Stimulated activated CD8-positive, alpha-beta memory T cell treated with anti-CD3 and anti-CD28 coated beads, Interleukin-12 subunit alpha, Interleukin-12 subunit beta, amount 100 ng/mL, for 24 hours (primary cell): ENCODE results near the gene TBC1D10B.
A peak's percentile ranks its signal among the peaks of the same experiment; 100 is the strongest.
"Not testable (repeated sequence)": the region's sequence is repeated elsewhere in the genome, so short reads cannot be mapped to it uniquely, and the experiment has no call there.

Source experiments
- DNase-seq: peaks from one replicate; pipeline ENCODE4 v3.0.0-alpha.2; 2020; ENCODE audit errors: extremely low read depth

TBC1D10B gene

DNA sequence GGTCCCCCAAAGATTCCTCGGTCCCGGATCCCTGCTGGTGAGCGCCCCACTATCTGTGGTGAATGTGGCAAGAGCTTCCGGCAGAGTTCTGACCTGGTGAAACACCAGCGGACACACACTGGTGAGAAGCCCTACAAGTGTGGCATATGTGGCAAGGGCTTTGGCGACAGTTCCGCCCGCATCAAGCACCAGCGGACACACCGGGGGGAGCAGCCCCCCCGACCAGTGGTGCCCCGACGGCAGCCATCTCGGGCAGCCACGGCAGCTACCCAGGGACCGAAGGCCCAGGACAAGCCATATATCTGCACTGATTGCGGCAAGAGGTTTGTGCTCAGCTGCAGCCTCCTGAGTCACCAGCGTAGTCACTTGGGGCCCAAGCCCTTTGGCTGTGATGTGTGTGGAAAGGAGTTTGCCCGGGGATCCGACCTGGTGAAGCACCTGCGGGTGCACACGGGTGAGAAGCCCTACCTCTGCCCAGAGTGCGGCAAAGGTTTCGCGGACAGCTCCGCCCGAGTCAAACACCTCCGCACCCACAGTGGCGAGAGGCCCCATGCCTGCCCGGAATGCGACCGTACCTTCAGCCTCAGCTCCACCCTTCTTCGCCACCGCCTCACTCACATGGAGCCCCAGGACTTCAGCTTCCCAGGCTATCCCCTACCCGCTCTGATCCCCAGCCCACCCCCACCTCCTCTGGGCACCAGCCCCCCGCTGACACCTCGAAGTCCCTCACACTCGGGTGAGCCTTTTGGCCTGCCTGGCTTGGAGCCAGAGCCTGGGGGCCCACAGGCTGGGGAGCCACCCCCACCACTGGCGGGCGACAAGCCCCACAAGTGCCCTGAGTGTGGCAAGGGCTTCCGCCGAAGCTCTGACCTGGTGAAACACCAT, 27.7 kb upstream of the TBC1D10B start:
- DNase-seq = no peak

DNA sequence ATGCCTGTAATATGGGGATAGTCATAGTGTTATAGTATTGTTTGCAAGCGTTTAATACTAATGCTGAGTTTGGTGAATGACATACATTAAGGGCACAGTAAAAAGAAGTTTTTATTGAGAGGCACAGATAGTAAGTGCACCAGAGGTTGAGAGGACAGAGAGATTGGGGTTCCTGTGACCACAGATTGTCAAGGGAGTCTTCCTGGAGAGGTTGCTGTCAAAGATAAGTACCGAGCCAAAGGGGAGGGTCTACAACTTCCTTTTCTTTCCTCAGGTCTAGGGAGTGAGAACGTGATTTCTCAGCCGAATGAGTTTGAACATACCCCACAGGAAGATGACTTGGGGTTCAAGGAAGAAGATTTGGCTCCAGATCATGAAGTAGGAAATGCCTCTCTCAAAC, 26.8 kb upstream of the TBC1D10B start:
- DNase-seq = no peak

DNA sequence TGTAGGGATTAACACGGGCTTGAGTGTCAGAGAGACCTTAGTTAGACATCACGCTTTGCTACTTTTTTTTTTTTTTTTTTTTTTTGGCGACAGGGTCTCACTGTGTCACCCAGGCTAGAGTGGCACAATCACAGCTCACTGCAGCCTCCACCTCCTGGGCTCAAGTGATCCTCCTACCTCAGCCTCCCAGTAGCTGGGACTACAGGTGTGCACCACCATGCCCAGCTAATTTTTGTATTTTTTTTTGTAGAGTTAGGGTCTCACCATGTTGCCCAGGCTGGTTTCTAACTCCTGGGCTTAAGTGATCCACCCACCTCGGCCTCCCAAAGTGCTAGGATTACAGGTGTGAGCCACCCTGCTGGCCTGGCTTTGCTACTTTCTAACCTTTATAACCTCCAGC, 26.3 kb upstream of the TBC1D10B start:
- DNase-seq = not testable (repeated sequence)

DNA sequence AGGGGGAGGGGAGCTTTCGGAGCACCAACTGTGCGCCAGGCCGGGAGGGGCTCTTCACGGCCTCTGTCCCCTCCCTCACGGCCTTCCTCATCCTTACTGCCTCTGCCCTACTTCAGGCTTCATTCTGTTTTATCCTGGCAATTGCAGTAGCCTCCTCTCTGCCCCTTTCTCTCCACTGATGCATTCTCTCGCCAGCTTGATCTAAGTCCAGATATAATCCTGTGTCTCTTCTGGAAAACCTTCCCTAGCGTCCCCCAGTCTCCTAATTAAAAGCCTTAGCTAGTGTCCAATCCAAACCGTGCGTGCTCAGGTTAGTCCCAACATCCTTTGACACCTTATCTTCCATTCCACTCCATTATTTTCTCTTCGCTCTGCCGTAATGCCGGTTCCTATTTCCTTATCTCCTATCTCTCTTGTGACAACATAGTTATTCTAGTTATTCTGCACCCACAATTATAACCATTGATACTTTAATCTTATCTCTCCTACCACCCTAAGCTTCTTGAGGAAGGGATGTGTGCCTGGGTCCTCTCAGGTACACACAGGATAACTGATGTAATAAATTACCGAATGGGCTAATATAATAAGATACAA, 25.8 kb upstream of the TBC1D10B start:
- no peak for DNase-seq

DNA sequence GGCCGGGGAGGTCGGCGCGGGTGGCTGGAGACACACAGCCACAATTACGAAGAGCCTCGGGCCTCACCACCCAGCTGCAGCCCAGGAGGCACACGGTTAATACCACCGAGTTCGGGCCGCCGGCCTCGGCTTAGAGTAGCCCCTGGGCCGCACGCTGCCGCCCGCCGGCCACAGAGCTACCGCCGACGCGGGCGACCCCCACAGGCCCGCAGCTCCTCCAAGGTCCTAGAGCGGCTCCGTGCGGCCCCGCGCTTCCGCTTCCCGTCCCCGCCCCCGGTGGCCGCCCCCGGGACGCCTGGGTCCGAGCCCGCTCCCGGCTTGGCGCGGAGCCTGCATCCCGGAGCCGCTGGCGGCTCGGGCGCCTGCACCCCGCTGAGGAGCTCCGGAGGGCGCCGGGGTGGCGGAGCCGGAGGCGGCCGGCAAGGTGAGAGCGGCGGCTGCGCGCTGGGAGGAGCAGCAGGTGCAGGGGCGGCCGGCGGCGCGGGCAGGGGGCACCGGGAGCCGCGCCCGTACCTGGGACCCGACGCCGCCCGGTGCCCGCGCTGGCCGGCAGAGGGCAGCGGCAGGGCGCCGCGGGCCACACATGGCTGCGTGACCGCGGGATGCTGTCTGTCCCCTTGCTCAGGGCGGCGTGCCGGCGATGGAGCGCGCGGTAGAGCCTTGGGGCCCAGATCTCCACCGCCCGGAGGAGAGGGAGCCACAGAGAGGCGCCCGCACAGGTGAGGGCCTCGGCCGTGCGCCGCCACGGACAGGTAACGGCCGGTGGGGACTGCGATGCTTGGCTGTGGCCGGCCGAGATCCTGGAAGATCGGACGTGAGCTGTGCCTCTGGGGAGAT, 25.1 kb upstream of the TBC1D10B start, which contains the start of gene ZNF48:
ZNF48 (plus strand) TSS at position 266 of the 837 bp plus-strand sequence; CDS start at position 641, 375 bp downstream.
- DNase-seq = no peak

DNA sequence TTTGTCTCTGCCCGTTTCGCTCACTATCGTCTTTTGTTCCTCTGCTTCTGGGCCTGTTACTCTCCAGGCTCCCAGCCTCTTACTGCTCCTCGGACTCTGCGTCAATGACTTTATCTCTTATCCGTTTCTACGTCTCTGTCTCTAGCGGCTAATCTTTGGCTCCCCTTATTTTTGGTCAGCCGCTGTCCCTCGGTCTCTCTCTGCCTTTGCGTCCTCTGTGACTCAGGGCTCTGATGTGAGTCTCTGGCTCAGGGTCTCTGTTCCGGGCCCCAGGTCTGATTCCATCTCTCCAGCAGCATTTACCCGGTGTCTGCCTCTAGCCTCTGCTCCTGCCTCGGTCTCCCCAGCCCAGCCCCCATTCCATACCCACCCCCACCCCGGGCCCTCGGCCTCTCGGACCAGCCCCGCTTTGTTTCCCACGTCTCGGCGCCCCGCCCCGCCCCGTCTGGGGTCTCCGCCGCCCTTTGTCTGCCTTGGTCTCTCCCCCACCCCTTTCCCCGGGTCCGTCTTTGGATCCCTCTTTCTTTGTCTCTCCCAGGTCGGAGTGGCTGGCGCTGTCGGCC, 24.4 kb upstream of the TBC1D10B start:
- no peak for DNase-seq

DNA sequence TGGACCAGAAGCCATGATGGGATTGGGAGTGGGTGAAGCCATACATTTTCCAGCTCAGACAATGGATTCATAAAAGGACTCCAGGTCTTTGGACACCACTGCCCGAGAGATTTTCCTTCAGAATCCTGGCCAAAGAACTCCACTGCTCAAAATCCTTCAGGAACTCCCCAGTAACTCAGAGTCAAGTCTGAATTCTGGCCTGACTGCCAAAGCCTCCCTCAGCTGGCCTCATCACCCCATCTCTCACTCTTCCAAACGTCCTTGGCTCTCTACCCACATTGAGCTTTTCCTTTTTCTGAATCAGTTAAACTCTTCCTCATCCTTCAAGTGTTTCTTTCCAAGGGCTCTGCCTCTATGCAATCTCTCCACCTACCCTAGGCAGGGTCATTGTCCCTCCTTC, 13.2 kb upstream of the TBC1D10B start:
- DNase-seq = no peak

DNA sequence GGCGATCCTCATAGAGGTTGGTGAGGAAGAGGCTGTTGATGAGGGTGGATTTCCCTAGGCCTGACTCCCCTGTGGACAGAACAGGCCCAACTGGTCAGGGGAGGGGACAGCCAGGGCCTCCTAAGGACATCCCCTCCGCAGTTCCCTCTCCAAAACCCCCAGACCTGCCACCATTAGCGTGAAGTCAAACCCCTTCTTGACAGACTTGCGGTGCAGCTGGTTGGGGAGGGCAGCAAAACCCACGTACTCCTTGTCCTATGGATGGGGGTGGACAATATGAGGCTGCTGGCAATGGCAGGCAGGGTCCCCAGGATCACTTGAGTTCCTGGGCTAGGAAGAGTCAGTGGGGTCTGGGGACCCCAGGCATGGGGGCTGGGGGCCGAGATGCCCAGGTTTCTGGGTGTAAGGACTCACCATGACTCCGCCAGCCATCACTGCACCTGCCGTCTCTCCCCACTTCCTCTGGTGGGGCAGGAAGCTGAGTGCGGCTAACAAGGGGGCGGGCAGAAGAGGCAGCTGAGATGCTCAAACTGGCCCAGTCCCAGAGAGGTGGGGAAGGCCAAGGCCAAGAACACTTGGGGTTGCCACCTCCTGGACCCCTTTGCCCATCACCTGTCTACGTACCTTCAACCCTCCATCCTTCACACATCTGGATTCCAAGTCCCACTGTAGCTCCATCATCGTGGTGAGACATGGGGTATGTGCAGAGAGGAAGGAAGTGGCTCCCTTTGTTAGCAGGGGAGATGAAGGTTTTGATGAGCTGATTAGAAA, 12.0 kb upstream of the TBC1D10B start, which contains the start of gene SEPTIN1:
SEPTIN1 (minus strand) TSS at position 451 of the 771 bp plus-strand sequence; CDS start at position 432, 19 bp downstream.
- no peak for DNase-seq

DNA sequence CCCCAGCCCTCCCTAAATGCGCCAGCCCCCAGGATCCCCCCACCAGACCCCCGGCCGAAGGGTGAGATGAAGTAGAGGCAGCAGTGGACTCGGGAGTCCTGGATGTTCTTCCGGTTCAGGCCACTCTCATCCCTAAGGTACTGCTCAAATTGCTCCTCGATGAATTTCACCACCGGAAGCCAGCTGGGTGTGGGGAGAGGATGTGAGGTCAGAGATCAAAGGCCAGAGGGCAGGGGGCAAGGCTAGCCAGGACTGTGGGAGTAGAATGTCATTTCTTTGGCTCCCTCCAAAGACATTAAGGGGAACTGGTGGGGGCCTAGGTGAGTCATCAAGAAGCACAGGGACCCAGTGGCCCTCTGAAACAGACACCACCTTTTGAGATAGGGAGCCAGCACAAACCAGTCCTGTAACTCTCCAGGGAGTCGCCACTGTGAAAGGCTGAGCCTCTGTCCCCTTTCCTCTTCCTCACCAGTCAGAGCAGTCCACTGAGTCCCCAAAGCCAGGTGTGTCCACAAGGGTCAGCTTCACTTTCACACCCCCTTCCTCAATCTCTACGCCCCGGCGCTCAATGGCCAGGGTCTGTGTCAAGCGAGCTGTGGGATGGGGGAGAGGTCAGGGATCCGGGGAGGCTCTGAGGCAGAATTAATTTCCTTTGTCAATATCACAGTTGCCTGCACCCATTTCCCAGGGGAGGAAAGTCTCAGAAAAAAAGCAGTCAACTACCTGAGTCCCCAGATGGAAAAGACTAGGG, 11.2 kb upstream of the TBC1D10B start:
- no peak for DNase-seq

DNA sequence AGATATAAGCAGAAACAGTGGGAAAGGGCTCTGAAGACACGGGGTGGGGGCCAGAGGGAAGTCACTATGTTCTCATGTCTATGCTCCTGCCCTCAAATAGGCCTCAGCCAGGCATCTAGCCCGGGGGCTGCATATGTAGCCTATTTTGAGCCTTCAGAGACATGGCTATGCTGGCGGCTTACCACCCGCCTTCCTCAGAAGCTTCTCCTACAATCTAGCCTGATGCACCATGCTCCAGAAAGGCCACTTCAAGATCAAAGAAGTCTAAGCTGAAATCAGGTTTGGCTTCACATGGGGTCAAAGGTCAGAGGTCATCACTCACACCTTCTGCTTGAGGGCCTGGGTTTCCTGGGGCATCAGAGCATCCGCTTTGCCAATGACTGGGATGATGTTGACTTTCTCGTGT, 10.5 kb upstream of the TBC1D10B start:
- DNase-seq = no peak

DNA sequence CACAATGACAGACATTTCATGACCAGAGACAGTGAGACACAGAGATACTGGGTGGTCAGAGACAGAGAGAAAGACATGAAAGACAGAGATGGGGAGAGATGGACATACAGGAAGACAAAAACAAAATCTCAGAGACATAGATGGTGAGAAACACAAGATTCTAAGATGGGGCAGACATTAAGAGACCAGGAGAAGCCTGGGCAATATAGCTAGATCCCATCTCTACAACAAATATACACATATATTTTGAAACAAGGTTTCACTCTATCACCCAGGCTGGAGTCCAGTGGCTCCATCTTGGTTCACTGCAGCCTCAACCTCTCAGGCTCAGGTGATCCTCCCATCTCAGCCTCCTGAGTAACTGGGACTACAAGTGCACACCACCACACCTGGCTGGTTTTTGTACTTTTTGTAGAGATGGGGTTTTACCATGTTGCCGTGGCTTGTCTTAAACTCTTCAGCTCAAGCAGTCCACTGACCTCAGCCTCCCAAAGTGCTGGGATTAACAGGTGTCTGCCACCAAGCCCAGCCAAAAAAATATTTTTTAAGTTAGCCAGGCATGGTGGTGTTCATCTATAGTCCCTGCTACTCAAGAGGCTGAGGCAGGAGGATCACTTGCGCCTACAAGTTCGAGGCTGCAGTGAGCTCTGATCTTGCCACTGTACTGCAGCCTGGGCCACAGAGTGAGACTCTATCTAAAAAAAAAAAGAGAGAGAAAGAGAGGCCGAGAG, 9.9 kb upstream of the TBC1D10B start:
- DNase-seq = no peak

DNA sequence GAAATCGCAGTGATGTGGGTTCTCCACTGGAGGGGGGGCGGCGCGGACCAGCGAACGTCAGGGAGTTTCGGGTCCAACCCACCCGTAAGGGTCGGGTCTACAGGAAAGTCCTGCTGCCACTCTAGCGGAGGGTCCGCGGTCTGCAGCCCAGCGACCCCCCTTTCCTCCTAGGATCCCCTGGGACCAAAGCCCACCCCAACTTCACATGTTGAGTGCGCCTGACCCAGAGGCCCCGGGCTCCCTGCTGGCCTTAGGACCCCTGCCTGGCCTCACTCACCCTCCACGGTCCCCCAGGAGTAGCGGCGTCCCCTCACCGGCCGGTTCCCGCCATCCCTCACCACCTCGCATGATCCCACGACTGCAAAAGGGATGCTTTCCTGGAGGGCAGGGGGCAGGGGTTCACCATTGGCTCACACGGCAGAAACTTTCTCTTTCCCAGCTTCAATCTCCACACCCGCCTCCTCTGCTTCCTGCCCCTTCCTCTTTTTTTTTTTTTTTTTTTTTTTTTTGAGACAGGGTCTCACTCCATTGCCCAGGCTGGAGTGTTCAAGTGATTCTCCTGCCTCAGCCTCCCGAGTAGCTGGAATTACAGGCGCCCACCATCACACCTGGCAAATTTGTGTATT, 9.0 kb upstream of the TBC1D10B start:
- no peak for DNase-seq

DNA sequence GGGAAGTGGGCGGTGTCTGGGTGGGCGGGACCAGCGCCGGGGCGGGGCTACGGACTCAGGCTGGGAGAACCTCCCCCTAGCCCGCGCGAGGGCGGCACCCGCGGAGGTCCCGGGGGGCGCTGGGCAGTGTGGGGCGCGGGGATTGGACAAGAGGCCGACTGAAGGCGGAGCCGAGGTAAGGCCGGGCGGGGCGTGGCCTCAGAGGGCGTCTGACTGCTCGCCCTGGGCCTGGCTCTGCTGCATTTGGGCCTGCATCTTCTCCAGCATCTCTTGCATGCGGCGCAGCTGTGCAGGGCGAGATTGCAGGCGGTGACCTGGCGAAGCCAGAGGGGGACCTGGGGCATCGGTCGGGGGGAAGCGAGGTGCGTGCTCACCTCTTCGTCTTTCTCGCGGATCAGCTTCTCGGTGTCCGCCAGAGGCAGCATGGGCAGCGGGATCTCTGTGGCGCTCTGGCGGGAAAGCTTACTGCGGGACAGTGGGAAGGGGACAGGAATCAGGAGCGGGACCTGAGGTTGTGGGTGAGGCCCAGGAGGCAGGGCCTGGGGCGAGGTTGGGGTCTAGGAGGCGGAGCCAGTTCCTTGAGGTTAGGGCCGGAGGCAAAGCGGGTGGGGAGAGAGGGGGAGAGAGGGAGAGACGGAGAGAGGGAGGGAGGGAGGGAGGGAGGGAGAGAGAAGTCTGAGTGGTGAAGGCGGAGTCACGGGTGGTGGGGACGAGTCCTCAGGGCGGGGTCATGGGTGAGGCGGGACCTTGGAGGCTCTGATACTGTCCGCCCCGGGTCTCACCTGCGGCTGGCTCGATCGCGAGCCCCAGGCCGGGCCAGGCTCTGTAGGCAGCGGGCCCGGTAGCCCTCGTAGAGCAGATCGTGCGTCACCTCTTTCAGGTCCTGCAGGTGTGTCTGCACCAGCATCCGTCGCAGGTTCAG, 8.2 kb upstream of the TBC1D10B start:
- peak; percentile 97 for DNase-seq

DNA sequence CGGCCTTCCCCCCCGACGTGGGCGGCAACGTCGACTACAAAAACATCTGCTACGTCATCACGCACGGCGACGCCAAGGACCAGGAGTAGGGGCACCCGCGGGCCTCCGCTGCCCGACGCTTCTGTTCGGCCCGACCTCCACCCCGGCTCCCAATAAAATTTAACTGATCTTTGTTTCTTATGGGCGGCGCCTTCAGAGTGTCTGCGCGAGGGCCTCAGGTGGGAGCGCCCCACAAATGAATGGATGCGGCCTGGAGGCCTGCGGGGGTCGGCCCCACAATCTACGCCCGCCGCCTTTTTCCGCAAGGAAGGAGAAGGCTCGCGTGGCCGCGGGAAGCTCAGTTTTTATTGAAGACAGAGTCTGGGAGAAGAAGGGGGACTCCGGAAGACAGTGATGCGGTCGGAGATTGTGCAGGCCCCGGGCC, 7.5 kb upstream of the TBC1D10B start:
- DNase-seq = peak; percentile 58

DNA sequence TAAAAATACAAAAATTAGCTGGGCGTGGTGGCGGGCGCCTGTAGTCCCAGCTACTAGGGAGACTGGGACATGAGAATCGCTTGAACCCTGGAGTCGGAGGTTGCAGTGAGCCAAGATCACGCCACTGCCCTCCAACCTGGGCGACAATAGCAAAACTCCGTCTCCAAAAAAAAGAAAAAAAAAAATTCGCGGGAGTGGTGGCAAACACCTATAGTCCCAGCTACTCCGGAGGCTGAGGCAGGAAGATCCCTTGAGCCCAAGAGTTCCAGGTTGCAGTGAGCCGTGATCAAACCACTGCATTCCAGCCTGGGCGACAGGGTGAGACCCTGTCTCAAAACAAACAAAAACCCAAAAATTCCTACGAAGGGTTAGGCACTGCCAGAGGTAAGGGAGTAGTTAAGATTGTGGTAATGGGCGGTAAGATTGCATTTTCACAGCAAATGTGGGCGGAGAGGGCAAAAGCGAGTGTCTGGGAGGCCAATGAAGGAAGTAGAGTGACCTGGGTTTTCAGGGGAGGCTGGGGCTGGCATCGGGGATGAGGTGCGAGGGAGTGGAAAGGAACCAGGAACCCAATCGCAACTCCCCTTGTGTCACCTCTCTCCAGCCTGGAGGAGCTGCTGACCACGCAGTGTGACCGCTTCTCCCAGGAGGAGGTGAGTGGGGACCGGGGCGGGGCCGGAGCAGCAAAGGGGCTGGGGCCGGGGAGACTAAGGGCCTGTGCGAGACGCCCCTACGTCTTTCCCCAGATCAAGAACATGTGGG, 6.9 kb upstream of the TBC1D10B start:
- no peak for DNase-seq

DNA sequence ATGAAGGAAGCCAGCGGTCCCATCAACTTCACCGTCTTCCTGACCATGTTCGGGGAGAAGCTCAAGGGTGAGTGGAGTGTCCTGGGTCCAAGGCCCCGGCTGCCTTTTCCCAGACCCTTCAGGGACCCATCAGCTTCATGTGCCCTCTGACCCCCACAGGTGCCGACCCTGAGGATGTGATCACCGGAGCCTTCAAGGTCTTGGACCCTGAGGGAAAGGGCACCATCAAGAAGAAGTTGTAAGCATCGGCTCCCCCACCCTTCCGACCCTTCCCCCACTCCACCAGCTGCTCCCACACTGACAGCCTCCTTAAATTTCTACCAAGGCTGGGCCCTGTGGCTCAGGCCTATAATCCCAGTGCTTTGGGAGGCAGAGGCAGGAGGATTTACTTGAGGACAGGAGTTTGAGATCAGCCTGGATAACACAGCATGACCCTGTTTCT, 6.2 kb upstream of the TBC1D10B start:
- no peak for DNase-seq

DNA sequence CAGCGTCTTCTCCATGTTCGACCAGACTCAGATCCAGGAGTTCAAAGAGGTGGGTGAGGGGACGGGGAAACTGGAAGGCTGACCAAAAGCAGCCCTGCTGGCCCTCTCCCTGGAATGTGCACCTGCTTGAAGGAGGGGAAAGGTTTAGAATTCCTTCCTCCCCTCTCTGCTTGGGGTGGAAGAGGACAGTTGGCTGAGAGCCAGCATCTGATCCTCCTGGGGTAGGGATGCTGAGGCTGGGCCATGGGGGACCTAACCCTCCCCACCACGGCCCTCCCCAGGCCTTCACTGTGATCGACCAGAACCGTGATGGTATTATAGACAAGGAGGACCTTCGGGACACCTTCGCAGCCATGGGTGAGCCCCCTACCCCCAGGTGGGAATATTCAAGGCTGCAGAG, 5.6 kb upstream of the TBC1D10B start:
- no peak for DNase-seq
